SU-DHL-6 (cell line): ENCODE results near the gene KBTBD13.

Experiments used
- H2AFZ ChIP-seq: fragments of 200-600 bp; sonication (generic); 2 replicates; pipeline ENCODE4 v1.6.1; 2014; ENCODE audit warnings: low read depth, mild to moderate bottlenecking, moderate library complexity, mixed read lengths, antibody characterized with exemption, low read length; ENCODE audit not compliant: severe bottlenecking
- H3F3A ChIP-seq: fragments of 200-600 bp; shearing (Covaris generic); 2 replicates; pipeline ENCODE4 v1.6.0; 2016; ENCODE audit warnings: antibody characterized with exemption, mild to moderate bottlenecking; ENCODE audit not compliant: insufficient read depth
- H3K27ac ChIP-seq: fragments of 200-600 bp; sonication (generic); 2 replicates; pipeline ENCODE4 v1.5.1; 2016; ENCODE audit warnings: low read depth, mild to moderate bottlenecking, low read length, moderate library complexity, mixed read lengths
- H3K27me3 ChIP-seq: fragments of 200-600 bp; sonication (generic), shearing (Covaris generic); 2 replicates; pipeline ENCODE4 v1.6.0; 2014; ENCODE audit warnings: mild to moderate bottlenecking, low read length
- H3K36me3 ChIP-seq: fragments of 200-600 bp; sonication (generic); 2 replicates; pipeline ENCODE4 v1.6.1; 2014; ENCODE audit warnings: mild to moderate bottlenecking, low read length, mixed read lengths
- H3K4me2 ChIP-seq: fragments of 300-600, 200-600 bp; shearing (Covaris generic), sonication (generic); 2 replicates; pipeline ENCODE4 v1.6.0; 2014; ENCODE audit warnings: low read length, low read depth, mild to moderate bottlenecking; ENCODE audit not compliant: poor library complexity, severe bottlenecking
- H3K4me3 ChIP-seq: fragments of 200-600 bp; sonication (generic); 2 replicates; pipeline ENCODE4 v1.5.1; 2014; ENCODE audit warnings: antibody characterized with exemption, low read length, mild to moderate bottlenecking, mixed read lengths; ENCODE audit not compliant: insufficient read depth, poor library complexity, severe bottlenecking
- H3K79me2 ChIP-seq: fragments of 200-600 bp; sonication (generic); 2 replicates; pipeline ENCODE4 v1.6.1; 2014; ENCODE audit warnings: mild to moderate bottlenecking, low read length, moderate library complexity; ENCODE audit not compliant: insufficient read depth
- H3K9ac ChIP-seq: fragments of 200-600 bp; sonication (generic); 2 replicates; pipeline ENCODE4 v1.7.0; 2014; ENCODE audit warnings: mild to moderate bottlenecking, low read length
- H3K9me2 ChIP-seq: fragments of 200-600 bp; sonication (generic); replicated peaks from 2 replicates; pipeline ENCODE4 v1.6.1; 2014; ENCODE audit warnings: low read length; ENCODE audit not compliant: insufficient read depth
- H3K9me3 ChIP-seq: fragments of 200-600 bp; sonication (generic); 2 replicates; pipeline ENCODE4 v1.6.1; 2014; ENCODE audit warnings: low read length, mixed read lengths; ENCODE audit not compliant: insufficient read depth
- H4K20me1 ChIP-seq: fragments of 200-600 bp; sonication (generic); 2 replicates; pipeline ENCODE4 v1.6.1; 2014; ENCODE audit warnings: low read depth, mild to moderate bottlenecking, antibody characterized with exemption, low read length, moderate library complexity, mixed read lengths
- CTCF ChIP-seq: fragments of 200-600 bp; sonication (generic); IDR thresholded peaks from one replicate; pipeline ENCODE4 v1.5.1; 2017; ENCODE audit warnings: antibody characterized with exemption, mild to moderate bottlenecking, low read length, moderate library complexity; ENCODE audit not compliant: insufficient read depth, poor library complexity, severe bottlenecking
- EZH2phosphoT487 ChIP-seq: fragments of 200-600 bp; sonication (generic), shearing (Covaris generic); conservative IDR thresholded peaks from 2 replicates; pipeline ENCODE4 v1.6.1; 2018; ENCODE audit warnings: mild to moderate bottlenecking, antibody characterized with exemption, low read length, moderate library complexity, mixed read lengths

The KBTBD13 gene

GRCh38 chr15:65094294-65094995 lies 17.9 kb downstream of the KBTBD13 start:
- no peaks in the 10 kb centered on the region for H3K79me2 ChIP-seq
- no peak overlapping the region for H2AFZ ChIP-seq
- H4K20me1 ChIP-seq = no peaks in the 10 kb centered on the region
- no peaks in the 10 kb centered on the region for H3K9me3 ChIP-seq
- TF ChIP-seq EZH2phosphoT487 (no peak), CTCF (no peak)
- H3K4me2 ChIP-seq = no peak overlapping the region
- no peaks in the 10 kb centered on the region for H3K36me3 ChIP-seq
- no peak overlapping the region for H3K9ac ChIP-seq
- H3K4me3 ChIP-seq = no peak overlapping the region
- no peaks in the 10 kb centered on the region for H3K9me2 ChIP-seq
- no peaks in the 10 kb centered on the region for H3K27me3 ChIP-seq
- H3K27ac ChIP-seq = no peak overlapping the region
- H3F3A ChIP-seq = no peaks in the 10 kb centered on the region

GRCh38 chr15:65095011-65095746 lies 18.6 kb downstream of the KBTBD13 start:
- H3K79me2 ChIP-seq = no peaks in the 10 kb centered on the region
- TF ChIP-seq CTCF = no peak
- TF ChIP-seq EZH2phosphoT487 = no peak
- no peaks in the 10 kb centered on the region for H4K20me1 ChIP-seq
- no peaks in the 10 kb centered on the region for H3K9me2 ChIP-seq
- no peak overlapping the region for H2AFZ ChIP-seq
- H3K36me3 ChIP-seq = no peaks in the 10 kb centered on the region
- H3K9ac ChIP-seq = no peak overlapping the region
- H3F3A ChIP-seq = no peaks in the 10 kb centered on the region
- no peak overlapping the region for H3K4me3 ChIP-seq
- H3K27ac ChIP-seq = no peak overlapping the region
- H3K4me2 ChIP-seq = no peak overlapping the region
- H3K27me3 ChIP-seq = no peaks in the 10 kb centered on the region
- H3K9me3 ChIP-seq = no peaks in the 10 kb centered on the region

GRCh38 chr15:65095747-65096104 lies 19.2 kb downstream of the KBTBD13 start:
- TF ChIP-seq EZH2phosphoT487 (no peak), CTCF (no peak)
- H4K20me1 ChIP-seq = no peaks in the 10 kb centered on the region
- no peaks in the 10 kb centered on the region for H3F3A ChIP-seq
- no peak overlapping the region for H3K4me2 ChIP-seq
- no peaks in the 10 kb centered on the region for H3K79me2 ChIP-seq
- H3K9ac ChIP-seq = no peak overlapping the region
- no peaks in the 10 kb centered on the region for H3K36me3 ChIP-seq
- no peak overlapping the region for H3K27ac ChIP-seq
- H3K27me3 ChIP-seq = no peaks in the 10 kb centered on the region
- no peak overlapping the region for H2AFZ ChIP-seq
- no peak overlapping the region for H3K4me3 ChIP-seq
- no peaks in the 10 kb centered on the region for H3K9me2 ChIP-seq
- no peaks in the 10 kb centered on the region for H3K9me3 ChIP-seq
